ENCODE measurements around the gene NDE1.

- no peak for TF ChIP-seq TAF1 (IDR thresholded peaks at IDR 0.05; ENCODE audit: borderline replicate concordance, low read depth, low read length)
- no peak for TF ChIP-seq POLR2AphosphoS5 (IDR thresholded peaks at IDR 0.05; ENCODE audit: low read depth, low read length)
Measured at GRCh38 chr16:15691046-15691445, 41.0 kb downstream of the NDE1 start.

Measured in GM12892 (cell line).